H4 (cell line): ENCODE data around the gene TRMT112. TPM values are rescaled to one million over a fixed set of nuclear protein-coding genes. Genes with fewer than 3 reads are reported as not detected.

ENCODE experiments used
- DNase-seq: peaks from one replicate; pipeline ENCODE4 v3.0.0-alpha.2; 2015; ENCODE audit warnings: low spot score
- total RNA-seq: library from RNA; depleted of rRNA; stranded (reverse); fragments of >200 nt; shearing (Covaris generic); gene quantifications from 2 replicates; pipeline ENCODE4 v1.2.3, GENCODE V29; 2014

Gene TRMT112
- total RNA-seq, 1 experiment from 2014 or later, result 511 TPM

GRCh38 chr11:64292460-64293254 is 24.7 kb downstream of the TRMT112 start:
- DNase-seq, result no peak

DNA sequence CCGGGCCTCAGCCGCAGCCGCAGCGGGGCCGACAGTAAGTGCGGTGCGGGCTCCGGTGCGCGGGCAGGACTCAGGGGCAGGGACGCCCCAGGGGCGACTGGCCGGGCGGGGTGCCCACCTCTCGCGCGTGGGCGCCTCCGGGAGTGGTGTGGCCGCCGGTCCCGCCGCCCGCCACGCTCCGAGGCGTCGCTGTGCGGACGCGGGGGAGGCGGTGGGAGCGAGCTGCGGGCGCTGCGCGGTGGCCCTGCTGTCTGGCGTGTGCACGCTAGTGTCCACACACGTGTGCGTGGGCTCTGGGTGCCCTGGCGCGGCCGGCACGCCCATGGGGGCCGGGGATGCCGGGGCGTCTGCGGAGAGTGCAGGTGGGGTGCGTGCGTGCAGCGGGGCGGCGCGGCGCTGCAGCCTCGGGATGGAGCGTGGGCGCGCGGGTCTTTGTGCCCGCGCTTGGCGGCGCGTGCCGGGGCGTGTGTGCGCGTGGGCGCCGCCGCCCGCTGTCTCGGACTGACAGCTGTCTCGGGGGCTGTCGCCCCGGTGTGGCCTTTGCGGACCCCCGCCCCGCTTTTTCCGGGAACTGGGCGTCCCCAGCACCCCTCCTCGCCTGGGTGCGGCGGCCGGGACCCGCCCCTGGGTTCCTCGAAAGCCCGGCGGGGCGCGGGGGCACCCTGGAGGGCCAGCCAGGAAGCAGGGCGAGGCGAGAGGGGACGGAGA is 25.5 kb downstream of the TRMT112 start:
- DNase-seq, result no peak

DNA sequence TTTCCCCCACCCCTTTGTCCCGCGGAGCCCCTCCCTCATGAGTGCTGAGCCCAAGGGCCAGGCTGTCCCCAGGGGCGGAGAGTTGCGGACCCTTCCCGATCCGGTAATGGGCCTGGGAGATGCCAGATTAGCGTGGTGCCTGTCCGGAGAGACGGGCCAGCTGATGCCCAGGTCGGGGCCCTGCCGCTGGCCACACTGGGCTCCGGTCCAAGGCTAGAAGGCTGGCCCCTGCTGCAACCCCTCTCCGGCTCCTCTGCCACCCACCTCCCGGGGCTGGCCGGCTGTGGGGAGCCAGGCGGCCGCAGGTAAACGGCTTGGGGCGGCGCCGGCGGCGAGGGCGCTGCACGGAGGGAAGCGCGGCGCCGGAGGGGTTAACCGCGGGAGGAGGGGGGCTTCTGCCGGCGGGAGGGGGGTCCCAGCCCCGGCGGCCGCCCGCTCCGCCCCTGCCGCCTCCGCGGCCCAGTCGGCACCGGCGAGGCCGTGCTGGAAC is 26.1 kb downstream of the TRMT112 start, which contains the start of gene KCNK4:
TSS of gene KCNK4 (plus strand) at position 41 of the 490 bp plus-strand sequence. CDS start 1,717 bp downstream, outside the sequence.
- no peak for DNase-seq

DNA sequence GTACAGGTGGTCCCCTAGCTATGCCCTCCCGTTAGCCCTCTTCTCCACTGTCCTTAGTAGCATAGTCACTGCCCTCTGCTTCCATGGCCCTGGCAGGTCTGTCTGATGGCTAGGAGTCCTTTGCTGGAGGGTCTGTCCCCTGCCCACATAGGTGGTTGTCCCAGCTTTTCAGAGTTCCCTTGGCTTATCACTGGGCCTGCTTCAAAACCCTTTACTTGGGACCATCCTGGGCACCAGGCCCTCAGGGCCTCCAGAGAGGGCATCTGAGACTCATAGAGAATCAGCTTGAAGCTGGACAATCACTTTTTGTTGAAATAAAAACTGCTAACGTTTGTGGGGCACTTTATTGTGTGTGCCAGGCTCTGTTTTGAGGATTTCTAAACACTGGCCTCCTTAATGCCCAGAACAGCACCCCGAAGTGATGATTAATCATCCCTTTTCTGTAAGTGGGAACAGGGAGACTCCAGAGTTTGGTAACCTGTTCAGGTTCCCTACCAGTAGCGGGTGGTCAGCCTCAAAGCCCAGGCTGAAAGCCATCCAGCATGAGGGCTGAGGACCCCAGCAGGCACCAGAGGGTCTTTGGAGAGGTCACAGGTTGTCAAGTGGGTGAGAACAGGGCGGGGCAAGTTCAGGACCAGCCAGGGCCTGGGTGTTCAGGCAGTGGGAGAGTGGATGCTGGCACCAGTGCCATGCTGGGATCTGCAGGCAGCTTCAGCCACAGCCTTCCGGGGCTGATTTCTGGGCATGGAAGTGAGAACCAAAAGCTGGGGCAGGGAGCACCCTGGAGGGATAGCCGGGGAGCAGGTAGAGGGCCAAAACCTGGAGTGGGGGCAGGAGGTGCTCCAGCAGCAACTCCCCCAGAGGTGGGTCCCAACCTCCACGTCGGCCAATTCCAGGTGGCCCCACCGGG is 26.8 kb downstream of the TRMT112 start:
- no peak for DNase-seq

GRCh38 chr11:64289002-64289564 is 28.3 kb downstream of the TRMT112 start:
- no peak for DNase-seq

GRCh38 chr11:64288353-64288750 is 29.0 kb downstream of the TRMT112 start:
- DNase-seq, result no peak

DNA sequence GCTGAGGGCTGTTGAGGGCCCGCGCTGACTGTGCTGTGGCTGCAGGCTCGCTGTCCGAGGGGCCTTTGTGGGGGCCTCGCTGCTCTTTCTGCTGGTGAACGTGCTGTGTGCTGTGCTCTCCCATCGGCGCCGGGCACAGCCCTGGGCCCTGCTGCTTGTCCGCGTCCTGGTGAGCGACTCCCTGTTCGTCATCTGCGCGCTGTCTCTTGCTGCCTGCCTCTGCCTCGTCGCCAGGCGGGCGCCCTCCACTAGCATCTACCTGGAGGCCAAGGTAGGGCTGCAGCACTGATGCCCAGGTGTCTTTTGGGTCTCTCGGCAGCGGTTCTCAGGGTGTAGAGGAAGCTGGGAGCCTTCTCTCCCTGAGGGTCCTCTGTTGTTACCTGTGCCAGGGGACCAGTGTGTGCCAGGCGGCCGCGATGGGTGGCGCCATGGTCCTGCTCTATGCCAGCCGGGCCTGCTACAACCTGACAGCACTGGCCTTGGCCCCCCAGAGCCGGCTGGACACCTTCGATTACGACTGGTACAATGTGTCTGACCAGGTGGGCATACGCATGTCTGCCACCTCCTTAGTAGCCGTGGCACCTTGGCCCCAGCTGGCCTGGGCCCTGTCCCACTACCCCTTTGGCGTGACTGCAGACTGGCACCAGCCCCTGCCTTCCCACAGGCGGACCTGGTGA is 29.5 kb downstream of the TRMT112 start:
- no peak for DNase-seq

- DNase-seq, result no peak
These were observed 30.6 kb downstream of the TRMT112 start for GRCh38 chr11:64286801-64287159.

DNA sequence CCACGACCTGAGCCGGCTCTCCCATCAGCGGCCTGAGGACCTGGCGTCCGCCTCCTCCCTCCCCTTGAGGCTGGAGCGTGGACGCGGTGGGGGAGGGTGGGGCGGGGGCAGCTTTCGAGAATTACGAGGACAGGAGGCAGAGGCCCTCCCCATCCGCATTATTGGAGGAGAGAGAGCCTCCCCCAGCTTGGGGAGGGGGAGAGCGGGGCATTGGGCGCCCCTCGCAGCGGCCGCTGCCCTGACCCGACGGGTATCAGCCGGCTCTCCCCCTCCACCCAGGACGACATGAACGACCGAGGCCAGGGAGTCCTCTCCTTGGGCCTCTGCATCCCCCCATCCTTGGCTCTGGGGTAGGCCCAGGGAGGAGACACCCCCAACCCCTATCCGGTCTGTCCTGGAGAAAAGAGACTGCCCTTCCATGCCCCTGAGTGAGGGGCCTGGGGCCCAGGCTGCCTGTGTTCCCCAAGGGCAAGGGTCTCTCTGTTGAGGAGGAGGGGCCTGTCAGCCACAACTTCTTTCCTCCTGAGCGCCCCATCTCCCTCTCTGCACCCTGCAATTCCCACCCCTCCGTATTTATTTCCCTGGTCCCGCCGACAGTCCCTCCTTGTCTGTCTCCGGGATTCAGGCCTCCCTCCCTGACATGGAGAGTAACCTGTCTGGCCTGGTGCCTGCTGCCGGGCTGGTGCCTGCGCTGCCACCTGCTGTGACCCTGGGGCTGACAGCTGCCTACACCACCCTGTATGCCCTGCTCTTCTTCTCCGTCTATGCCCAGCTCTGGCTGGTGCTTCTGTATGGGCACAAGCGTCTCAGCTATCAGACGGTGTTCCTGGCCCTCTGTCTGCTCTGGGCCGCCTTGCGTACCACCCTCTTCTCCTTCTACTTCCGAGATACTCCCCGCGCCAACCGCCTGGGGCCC is 31.2 kb downstream of the TRMT112 start:
- no peak for DNase-seq

DNA sequence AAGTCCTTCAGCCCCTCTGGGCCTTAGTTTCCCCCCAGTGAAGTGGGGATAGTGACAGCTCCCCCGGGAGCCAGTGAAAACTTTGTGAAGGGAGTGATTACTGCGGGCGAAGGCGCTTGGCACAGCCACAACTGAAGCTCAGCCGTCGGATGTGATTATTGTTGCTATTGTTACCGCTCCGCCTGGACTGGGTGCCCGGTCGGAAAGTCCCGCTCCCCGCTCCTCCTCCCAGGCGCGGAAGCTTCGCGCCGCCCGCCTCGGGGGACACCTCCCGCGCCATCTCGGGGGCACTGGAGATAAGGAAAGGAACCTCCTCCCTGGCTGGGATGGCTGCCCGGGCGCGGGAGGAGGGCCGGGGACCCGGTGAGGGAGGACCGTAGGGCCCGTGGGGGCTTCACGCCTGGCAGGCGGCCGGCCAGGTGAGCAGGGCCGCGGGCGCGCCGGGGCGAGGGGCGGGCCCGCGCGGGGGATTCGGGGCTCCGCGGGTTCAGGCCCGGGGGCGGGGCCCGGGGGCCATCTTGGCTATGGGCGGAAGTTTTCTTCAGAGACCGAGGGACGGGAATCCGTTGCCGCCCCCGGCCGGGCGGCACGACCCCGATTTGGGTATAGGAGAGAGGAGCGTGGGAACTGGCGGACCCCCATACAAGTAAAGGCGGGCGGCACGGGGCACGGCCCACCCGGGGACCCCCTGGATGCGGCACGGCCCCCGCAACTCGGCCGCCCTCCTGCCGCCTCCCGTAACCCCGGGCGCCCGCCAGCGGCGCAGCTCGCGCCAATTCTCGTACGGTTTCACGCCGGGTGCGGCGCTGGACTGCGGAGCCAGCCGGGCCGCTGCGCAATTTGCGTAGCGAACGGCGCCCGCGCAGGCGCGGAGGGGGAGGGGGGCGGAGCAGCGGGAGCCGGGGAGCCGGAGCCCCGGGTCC is 32.1 kb downstream of the TRMT112 start, which contains the start of gene GPR137:
TSS of gene GPR137 (plus strand) at position 887 of the 923 bp plus-strand sequence. CDS start 677 bp downstream, outside the sequence.
- peak; percentile 56 for DNase-seq

DNA sequence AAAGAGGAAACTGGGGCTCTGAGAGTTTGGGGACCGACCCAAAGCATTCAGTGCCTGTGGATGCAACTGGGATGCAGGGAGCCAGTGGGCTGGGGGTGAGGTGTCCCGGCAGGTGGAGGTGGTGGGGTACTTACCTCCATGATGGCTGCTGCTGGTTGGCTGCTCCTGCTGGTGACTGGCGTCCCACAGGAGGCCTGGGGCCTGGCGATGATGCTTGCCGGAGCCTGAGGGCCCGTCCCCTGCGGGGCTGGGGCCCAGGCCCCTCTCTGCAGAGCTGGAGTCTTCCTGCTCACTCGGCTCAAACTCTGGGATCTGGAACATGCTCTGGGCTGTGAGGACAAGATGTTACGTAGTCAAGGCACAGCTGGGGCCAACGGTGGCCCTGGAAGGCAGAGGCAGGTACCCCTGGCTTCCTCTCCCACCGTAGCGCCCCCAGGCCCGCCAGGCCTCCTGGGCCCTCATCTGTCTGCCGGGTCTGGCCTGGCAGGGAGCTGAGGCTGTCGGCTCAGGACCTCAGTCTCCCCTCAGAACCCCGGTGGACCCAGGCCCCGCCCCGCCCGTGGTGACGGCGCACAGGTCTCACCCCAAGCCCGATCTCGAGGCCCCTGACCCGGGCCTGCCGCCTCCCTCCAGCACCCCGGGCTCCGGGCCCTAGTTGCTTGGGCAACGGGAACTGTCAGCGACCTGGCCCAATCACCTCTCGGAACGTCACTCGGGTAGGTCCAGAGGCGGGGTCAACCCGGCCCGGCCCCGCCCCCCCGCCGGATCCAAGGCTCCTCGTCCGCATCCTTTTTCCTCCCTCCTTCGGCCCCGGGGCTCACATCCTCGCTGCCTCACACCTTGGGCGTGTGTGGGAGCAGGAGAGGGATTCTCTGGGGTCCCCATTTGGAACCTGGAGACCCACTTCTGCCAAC is 33.1 kb downstream of the TRMT112 start, which contains the start of gene BAD:
TSS of gene BAD (minus strand) at position 618 of the 914 bp plus-strand sequence. CDS start at position 321, 297 bp downstream.
- DNase-seq, result peak; percentile 83

DNA sequence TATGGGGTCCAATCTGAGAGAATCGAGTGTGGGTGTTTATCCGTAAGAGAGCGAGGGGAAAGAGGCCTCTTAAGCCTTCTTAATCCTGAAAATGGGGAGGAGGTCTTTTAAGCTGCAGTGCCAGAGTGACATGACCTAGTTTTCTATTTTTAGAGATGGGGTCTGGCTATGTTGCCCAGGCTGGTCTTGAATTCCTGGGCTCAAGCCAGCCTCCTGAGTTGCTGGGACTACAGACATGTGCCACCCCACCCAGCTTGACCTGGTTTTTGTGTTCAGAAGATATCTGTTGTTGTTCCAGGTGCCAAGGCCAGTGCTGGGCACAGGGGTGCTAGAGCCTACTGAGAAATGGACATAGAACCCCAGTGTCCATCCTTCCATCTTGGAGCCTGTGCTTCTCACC is 34.3 kb downstream of the TRMT112 start:
- DNase-seq, result no peak

- no peak for DNase-seq
These were observed 35.2 kb downstream of the TRMT112 start for GRCh38 chr11:64281957-64282770.

- no peak for DNase-seq
These were observed 38.7 kb downstream of the TRMT112 start for GRCh38 chr11:64278576-64279190.

DNA sequence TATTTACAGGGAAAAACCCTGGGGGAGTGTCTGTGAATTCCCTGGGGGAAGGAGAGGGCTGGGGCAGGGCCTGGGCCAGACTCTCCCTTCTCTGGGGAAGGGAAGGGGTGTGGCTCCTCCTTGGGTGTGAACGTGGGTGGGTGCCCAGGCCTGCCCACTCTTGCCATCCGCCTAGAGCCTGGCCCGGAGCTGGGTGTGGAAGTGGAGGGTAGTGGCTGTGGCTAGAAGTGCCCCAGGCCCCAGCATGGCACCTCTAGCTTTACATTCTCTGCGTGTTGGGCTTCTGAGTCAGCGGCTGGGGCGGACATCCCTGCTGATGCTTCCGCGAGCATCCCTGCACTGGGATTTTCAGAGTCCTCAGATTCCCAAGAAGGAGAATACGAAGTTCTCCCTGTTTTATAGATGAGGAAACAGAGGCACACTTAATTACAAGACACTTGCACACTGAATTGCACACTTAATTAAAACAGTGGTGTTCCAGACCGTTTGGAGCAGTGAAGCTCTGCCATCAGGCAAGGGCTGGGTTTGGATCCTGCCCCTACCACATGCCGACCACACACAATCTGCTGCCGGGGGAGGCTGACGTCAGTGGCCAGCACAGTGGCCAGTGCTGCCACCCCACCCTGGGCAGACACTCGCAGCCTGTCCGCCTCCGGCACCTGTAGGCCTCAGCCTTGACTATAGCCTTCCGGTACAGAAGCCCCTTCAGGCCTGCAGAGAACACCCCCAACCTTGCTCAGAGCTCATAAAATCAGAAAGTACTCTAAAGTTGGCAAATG is 40.5 kb downstream of the TRMT112 start:
- DNase-seq, result peak; percentile 49
